NCI-H1092 (cell line): ENCODE measurements around the gene ZNF441.
A peak's percentile ranks its signal among the peaks of the same experiment; 100 is the strongest.
"Not testable (repeated sequence)": the region's sequence is repeated elsewhere in the genome, so short reads cannot be mapped to it uniquely, and the experiment has no call there.

Source experiments
- DNase-seq: peaks from one replicate; lab custom pipeline; 2025; lab: John Stamatoyannopoulos, UW

ZNF441 gene

DNA sequence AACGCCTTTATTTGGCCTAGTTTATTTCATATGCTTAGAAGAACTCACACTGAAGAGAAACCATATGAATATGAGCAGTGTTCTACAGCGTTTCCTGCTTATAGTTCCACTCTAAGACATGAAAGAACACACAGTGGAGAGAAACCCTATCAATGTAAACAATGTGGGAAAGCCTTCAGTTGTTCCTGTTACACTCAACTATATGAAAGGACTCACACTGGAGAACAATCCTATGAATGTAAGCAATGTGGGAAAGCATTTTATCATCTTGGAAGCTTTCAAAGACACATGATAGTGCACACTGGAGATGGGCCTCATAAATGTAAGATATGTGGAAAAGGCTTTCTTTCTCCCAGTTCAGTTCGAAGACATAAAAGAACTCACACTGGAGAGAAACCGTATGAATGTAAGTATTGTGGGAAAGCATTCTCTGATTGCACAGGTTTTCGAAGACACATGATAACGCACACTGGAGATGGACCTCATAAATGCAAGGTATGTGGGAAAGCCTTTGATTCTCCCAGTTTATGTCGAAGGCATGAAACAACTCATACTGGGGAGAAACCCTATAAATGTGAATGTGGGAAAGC, 13.7 kb downstream of the ZNF441 start:
- no peak for DNase-seq

DNA sequence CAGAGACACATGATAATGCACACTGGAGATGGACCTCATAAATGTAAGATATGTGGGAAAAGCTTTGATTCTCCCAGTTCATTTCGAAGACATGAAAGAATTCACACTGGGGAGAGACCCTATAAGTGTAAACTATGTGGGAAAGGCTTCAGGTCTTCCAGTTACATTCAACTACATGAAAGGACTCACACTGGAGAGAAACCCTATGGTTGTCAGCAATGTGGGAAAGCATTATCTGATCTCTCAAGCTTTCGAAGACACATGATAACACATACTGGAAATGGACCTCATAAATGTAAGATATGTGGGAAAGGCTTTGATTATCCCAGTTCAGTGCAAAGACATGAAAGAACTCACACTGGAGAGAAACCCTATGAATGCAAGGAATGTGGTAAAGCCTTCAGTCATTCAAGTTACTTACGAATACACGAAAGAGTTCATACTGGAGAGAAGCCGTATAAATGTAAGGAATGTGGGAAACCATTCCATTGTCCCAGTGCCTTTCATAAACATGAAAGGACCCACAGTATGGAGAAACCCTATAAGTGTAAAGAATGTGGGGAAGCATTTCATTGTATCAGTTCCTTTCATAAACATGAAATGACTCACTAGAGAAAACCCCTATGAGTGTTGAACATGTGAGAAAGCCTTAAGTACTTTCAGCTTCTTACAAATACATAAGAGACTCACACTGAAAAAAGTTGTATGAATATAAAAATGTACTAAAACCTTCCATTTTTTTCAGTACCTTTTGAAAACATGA, 14.7 kb downstream of the ZNF441 start:
- no peak for DNase-seq

DNA sequence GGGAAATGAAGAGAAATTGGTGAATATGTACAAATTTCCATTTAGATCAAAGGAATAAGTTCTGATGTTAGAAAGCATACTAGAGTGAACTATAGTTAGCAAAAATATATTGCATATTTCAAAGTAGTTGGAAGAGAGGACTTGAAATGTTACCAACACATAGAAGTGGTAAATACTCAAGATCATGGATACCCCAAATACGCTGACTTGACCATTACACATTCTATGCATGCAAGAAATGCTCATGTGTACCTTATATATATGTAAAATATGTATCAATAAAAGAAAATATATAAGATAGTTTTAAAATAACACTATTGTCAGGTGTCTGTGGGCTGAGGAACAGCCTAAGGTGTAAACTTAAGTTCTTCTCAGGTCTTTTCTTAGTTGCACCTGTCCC, 17.0 kb downstream of the ZNF441 start:
- DNase-seq, result no peak

DNA sequence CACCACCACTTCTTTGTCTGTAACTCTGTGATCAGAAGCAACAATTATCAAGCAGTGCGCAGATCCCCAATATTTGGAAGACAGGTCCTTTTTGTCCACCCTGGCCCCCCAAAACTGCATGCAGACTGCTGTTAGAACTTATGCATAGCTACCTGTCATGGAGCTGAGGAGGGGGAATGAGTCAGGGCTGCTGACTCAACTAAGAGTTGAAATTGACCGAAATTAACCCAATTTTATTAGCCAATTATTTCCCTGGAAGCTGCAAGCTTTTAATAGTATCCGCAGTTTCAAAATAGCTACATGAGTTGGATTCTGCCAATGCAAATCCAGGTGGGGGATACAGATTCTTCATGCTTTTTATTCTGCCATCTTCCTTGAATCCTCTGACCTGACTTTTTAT, 17.6 kb downstream of the ZNF441 start:
- DNase-seq, result no peak

DNA sequence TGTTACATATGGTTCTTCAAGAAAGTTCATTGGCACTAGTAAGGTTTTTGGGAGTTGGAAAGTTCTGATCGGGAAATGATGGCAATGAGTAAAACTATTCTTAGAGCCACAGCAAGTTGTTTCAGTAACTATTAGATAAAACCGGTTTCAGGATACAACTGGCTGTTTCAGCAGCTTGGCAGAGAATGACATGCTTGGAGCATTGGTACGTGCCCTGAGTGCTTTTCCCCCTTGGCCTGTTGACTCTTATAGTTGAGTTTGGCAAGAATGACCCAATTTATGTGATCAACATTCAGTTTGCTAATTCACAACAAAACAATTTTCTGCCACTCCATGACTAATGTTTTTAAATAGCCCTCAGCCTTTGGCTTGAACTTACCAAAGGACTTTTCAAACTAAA, 20.7 kb downstream of the ZNF441 start:
- no peak for DNase-seq

DNA sequence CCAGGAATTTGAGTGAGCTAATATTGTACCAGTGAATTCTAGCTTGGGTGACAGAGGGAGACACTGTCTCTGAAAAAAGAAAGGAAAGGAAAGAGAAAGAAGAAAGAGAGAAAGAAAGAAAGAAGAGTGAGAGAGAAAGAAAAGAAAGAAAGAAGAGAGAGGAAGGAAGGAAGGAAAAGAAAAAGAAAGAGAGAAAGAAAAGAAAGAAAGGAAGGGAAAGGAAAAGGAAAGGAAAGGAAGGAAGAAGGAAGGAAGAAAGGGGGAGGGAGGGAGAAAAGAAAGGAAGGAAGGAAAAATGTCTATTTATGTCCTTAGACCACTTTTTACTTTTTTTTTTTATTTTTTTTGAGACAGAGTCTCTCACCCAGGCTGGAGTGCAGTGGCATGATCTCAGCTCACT, 26.1 kb downstream of the ZNF441 start:
- DNase-seq, result no peak

DNA sequence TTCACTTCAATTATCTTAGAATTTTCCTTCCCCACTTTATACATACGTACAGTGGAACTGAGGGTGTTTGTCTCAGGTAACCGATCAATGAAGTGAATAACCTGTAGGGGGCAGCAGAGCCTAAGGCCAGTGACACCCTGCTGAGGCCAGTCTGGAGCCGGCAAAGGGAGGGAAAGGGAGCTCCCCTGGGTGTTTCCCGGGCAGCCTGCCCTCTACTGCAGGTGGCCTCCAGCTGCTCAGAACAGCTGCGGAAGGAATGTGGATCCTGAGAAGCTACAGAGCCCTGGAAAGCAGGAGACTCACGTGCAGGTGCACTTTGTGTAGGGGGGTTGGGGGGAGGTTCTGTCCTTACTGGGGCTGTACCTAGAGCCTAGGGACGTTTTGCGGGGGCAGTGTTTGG, 30.7 kb downstream of the ZNF441 start:
- DNase-seq, result peak; percentile 93

DNA sequence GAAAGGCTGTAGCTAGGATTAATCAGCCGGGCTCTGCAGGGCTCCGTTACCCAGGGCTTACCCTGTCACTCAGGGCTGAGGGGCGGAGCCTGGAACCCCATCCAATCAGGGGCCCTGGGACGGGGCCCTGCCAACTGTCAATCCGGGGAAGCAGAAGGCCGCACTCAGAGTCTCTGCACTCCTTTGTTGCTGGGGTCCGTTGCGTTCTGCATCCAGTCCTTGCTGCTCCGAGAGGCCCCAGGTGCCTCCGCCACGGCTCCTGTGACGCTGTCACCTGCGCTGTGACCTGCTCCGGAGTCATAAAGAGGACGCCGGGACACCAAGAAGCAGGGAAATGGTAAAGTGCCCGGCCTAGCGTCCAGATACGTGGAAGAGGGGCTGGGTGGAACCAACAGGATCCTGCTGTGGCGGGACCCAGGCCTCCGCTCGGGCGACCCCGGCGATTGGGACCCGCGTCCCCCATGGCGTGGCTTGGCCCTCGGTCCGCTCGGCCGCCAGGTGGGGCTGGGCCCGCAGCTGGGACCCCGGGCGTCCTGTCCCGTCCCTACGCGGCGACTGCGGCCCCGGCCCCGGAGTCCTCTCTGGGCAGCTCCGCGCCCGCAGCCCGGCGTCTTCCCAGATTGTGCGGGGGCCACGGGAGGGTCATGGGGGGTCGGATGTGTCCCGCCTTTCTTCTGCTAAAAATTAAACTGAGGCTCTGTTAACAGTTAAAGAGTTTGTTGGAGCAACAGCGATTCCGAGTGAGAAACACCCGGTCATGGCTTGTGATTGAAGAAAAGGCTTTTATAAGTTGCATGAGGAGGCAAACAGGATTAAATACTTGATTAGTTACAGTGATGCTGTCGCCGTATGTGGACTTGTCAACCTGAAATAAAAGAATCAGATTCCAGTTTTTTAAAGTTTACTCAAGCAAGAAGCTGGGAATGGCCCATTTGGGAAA, 31.9 kb downstream of the ZNF441 start, which contains the start of gene ZNF491:
ZNF491 (plus strand) TSS at position 133 of the 940 bp plus-strand sequence. CDS start 7,431 bp downstream, outside the sequence.
- DNase-seq, result peak; percentile 90

DNA sequence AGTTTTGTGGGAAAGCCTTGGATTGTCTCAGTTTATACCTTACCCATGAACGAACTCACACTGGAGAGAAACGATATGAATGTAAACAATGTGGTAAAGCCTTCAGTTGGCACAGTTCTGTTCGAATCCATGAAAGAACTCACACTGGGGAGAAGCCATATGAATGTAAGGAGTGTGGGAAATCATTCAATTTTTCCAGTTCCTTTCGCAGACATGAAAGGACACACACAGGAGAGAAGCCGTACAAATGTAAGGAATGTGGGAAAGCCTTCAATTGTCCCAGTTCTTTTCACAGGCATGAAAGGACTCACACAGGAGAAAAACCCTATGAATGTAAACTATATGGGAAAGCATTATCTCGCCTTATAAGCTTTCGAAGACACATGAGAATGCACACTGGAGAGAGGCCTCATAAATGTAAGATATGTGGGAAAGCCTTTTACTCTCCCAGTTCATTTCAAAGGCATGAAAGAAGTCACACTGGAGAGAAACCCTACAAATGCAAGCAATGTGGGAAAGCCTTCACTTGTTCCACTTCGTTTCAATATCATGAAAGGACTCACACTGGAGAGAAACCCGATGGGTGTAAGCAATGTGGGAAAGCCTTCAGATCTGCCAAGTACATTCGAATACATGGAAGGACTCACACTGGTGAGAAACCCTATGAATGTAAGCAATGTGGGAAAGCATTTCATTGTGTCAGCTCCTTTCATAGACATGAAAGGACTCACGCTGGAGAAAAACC, 39.7 kb downstream of the ZNF441 start:
- no peak for DNase-seq

DNA sequence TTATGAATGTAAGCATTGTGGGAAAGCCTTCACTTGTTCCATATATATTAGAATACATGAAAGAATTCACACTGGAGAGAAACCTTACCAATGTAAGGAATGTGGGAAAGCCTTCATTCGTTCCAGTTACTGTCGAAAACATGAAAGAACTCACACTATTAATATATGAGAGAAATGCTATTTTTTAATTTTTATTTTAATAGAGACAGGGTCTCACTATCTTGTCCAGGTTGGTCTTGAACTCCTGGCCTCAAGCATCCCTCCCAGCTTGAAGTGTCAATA, 40.2 kb downstream of the ZNF441 start:
- no peak for DNase-seq

DNA sequence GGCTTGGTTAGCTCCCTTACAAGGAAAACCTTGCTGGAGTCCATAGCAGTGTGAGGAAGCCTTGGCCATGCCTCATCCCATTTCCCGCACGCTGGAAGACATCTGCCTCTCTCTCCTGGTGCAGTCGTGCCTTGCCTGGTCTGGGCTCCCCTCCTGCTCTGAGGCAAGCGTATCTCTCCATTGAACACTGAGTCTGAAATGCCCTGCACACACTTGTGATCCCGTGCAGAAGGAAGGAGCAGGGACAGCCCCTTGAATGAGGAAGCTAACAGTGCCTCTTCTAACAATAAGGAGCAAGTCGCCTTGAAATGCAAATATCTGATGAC, 46.9 kb downstream of the ZNF441 start:
- no peak for DNase-seq

DNA sequence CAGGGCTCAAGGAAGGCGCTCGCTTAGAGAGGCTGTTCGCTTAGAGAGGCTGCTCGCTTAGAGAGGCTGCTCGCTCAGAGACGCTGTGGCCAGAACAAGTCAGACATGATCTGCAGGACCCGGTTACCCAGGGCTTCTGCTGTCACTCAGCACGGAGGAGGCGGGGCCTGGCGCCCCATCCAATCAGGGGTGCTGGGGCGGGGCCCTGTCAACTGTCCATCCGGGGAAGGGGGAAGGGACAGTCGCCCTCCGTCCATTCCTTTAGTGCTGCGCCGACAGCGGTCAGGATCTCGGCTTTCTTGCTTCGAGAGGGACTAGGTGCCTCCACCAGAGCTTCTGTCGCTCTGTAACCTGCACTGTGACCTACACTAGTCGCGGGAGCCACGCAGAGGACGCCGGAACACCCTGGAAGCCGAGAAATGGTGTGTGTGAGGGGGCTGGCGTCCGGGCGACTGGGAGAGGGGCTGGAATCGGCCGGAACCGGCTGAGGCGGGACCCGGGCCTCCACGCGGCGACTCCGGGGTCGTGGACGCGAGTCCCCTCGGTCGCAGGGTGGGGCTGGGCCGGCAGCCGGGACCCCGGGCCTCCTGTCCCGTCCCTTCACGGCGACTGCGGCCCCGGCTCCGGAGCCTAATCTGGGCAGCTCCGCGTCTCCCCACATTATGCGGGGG, 47.4 kb downstream of the ZNF441 start, which contains the start of gene ZNF440:
ZNF440 (plus strand) TSS at position 245 of the 671 bp plus-strand sequence; CDS start at position 420, 175 bp downstream.
- peak; percentile 80 for DNase-seq

DNA sequence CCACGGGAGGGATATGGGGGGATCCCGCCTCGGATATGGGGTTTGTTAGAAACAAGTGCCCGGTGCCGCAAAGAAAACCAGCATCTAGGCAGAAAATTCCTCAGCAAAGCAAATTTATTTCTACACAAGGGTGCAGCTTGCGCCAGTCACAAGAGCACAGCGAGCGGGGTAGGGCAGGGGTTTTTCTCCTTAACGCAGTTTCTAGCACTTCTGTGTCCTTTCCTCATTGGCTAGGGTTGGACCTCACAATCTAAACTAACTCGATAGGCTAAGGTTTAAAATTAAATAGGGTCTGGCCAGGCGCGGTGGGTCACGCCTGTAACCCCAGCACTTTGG, 47.9 kb downstream of the ZNF441 start:
- DNase-seq, result no peak

DNA sequence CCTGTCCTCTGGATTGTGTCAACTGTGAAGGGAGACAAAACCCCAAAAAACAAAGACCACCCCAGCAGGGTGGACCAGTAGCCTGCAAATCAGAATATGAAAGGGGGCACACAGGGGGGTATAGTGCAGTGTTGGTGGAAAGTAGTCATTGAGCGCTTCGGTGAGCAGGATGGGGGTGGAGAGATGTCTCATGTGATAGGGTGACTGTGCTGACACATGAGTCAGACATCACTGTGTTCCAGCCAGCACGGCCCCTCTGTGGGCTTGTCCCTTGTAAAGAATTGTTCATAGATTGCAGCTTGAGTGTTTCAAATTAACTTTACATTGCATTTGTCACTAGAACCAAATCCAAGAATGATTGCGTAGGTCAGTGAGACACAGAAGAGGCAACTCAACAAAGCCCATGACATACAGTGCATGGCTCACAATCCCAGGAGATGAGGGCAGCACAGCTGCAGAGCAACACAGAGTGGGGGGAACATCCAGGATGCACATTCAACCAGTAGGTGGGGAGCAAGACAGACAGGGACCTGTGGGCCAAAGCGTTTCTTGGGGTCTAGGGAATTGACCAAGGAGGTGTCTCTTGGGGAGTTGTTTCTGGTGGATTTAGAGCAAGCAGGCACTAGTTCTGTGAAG, 54.8 kb downstream of the ZNF441 start:
- DNase-seq, result no peak

DNA sequence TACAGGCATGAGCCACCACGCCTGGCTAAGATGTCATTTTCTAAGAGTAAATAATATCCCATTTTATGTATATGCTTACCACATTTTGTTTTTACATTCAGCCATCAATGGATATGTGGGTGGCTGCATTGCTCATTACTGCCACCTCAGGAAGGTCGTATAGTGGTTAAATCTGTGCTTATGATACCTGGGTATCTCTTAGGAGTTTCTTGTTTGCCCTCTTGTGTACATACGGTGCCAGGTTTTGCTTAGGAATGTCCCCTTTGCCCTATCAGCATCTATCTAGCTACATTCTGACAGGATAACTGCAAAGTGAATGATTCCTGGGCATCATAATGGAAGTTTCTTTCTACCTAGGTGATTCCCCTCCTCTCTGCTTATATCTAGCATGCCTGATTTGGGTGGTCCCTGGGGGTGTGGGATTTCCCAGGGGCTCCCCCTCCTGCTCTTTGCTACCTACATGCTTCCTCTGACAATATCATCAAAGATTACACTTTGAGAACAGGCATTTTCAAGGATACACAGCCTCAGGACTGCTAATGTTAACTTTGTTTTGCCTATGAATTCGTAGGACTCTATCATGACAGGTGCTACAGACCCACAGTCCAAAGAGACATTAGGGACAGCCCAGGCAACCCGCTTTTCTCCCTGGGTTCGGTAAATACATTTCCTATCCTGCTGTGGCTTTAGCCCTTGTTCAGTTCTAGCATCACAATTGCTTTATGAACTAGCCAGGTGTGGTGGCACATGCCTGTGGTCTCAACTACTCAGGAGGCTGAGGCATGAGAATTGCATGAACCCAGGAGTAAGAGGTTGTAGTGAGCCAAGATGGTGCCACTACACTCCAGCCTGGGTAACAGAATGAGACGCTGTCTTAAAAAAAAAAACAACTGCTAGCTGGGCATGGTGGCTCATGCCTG, 62.4 kb downstream of the ZNF441 start:
- DNase-seq, result not testable (repeated sequence)

DNA sequence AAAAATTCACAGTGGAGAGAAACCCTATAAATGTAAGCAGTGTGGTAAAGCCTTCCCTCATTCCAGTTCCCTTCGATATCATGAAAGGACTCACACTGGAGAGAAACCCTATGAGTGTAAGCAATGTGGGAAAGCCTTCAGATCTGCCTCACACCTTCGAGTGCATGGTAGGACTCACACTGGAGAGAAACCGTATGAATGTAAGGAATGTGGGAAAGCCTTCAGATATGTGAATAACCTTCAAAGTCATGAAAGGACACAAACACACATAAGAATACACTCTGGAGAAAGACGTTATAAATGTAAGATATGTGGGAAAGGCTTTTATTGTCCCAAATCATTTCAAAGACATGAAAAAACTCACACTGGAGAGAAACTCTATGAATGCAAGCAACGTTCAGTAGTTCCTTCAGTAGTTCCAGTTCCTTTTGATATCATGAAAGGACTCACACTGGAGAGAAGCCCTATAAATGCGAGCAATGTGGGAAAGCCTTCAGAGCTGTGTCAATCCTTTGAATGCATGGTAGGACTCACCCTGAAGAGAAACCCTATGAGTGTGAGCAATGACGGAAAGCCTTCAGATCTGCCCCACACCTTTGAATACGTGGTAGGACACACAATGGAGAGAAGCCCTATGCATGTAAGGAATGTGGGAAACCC, 65.6 kb downstream of the ZNF441 start:
- DNase-seq, result no peak

DNA sequence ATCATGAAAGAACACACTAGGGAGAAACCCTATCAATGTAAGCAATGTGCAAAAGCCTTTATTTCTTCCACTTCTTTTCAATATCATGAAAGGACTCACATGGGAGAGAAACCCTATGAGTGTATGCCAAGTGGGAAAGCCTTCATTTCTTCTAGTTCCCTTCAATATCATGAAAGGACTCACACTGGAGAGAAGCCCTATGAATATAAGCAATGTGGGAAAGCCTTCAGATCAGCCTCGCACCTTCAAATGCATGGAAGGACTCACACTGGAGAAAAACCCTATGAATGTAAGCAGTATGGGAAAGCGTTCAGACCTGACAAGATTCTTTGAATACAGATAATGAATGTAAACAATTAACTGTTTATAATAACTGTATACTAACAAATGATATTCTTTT, 66.7 kb downstream of the ZNF441 start:
- no peak for DNase-seq
